OCI-LY3 (cell line): ENCODE results near the gene SARDH.

Experiments
- EZH2phosphoT487 ChIP-seq: fragments of 200-600 bp; shearing (Covaris generic); IDR thresholded peaks from 2 replicates; pipeline ENCODE4 v1.6.1; 2018; ENCODE audit warnings: antibody characterized with exemption, mixed run types, low read depth
- TF ChIP-seq, protein P1 (sequence below): fragments of 200-600, 300-600 bp; sonication (generic); IDR thresholded peaks from 2 replicates; pipeline ENCODE4 v1.5.1; 2014; ENCODE audit warnings: antibody characterized with exemption, low read length, low read depth

DNA sequence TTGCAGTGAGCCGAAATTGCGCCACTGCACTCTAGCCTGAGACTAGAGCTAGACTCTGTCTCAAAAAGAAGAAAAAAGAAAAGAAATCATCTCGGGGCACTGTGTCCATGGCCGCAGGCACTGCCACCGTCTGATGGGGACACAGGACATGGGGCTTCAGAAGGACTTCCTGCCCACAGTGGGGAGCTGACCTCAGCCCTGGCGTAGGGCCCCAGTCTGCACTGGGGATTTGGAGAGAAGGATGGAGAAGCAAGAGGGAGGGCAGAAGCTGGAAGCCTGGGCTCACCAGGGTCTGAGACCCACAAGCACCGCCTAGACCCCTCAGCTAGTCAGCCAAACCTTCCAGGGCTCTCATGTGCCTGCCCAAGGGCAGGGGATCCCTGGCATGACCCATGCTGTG, 4.1 kb upstream of the SARDH start:
- TF ChIP-seq, protein P1, sequence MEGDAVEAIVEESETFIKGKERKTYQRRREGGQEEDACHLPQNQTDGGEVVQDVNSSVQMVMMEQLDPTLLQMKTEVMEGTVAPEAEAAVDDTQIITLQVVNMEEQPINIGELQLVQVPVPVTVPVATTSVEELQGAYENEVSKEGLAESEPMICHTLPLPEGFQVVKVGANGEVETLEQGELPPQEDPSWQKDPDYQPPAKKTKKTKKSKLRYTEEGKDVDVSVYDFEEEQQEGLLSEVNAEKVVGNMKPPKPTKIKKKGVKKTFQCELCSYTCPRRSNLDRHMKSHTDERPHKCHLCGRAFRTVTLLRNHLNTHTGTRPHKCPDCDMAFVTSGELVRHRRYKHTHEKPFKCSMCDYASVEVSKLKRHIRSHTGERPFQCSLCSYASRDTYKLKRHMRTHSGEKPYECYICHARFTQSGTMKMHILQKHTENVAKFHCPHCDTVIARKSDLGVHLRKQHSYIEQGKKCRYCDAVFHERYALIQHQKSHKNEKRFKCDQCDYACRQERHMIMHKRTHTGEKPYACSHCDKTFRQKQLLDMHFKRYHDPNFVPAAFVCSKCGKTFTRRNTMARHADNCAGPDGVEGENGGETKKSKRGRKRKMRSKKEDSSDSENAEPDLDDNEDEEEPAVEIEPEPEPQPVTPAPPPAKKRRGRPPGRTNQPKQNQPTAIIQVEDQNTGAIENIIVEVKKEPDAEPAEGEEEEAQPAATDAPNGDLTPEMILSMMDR = no peak
- TF ChIP-seq EZH2phosphoT487 = no peak
